Fibroblast of peridontal ligament (primary cell): ENCODE measurements around the gene ADH1B.
"Not testable (repeated sequence)": the region's sequence is repeated elsewhere in the genome, so short reads cannot be mapped to it uniquely, and the experiment has no call there.

Source experiments
- DNase-seq: peaks from one replicate; pipeline ENCODE4 v3.0.0-alpha.2; 2010; ENCODE audit errors: extremely low read depth

ADH1B gene

GRCh38 chr4:99321241-99322191, at the start of gene ADH1B:
Gene ADH1B (minus strand): TSS chr4:99321401. CDS start chr4:99321331, 70 bp downstream.
- peak; percentile 50 for DNase-seq

GRCh38 chr4:99367817-99368216, 46.6 kb upstream of the ADH1B start:
- not testable (repeated sequence) for DNase-seq

- no peak for DNase-seq
Measured at GRCh38 chr4:99366491-99366890, 45.3 kb upstream of the ADH1B start.

- no peak for DNase-seq
Measured at GRCh38 chr4:99362768-99363167, 41.6 kb upstream of the ADH1B start.

- DNase-seq: no peak
Measured at GRCh38 chr4:99361899-99362275, 40.7 kb upstream of the ADH1B start.

- DNase-seq: no peak
Measured at GRCh38 chr4:99361268-99361898, 40.2 kb upstream of the ADH1B start.

- no peak for DNase-seq
Measured at GRCh38 chr4:99359480-99360204, 38.4 kb upstream of the ADH1B start.

- DNase-seq: no peak
Measured at GRCh38 chr4:99357948-99358347, 36.7 kb upstream of the ADH1B start.

GRCh38 chr4:99356992-99357391, 35.8 kb upstream of the ADH1B start:
- DNase-seq: no peak

GRCh38 chr4:99356149-99356548, 34.9 kb upstream of the ADH1B start:
- DNase-seq: not testable (repeated sequence)

- peak; percentile 66 for DNase-seq
Measured at GRCh38 chr4:99352602-99353537, 31.7 kb upstream of the ADH1B start, which contains the start of gene ADH1C. Gene ADH1C (minus strand): TSS chr4:99352746. CDS start chr4:99352675, 71 bp downstream.

GRCh38 chr4:99351487-99351886, 30.3 kb upstream of the ADH1B start:
- DNase-seq: no peak

GRCh38 chr4:99349338-99349737, 28.1 kb upstream of the ADH1B start:
- DNase-seq: no peak

- not testable (repeated sequence) for DNase-seq
Measured at GRCh38 chr4:99342624-99343023, 21.4 kb upstream of the ADH1B start.

- DNase-seq: no peak
Measured at GRCh38 chr4:99341426-99341825, 20.2 kb upstream of the ADH1B start.

- no peak for DNase-seq
Measured at GRCh38 chr4:99339172-99339571, 18.0 kb upstream of the ADH1B start.

GRCh38 chr4:99336553-99336952, 15.4 kb upstream of the ADH1B start:
- no peak for DNase-seq

- no peak for DNase-seq
Measured at GRCh38 chr4:99334880-99335279, 13.7 kb upstream of the ADH1B start.

GRCh38 chr4:99330648-99331047, 9.4 kb upstream of the ADH1B start:
- no peak for DNase-seq

- no peak for DNase-seq
Measured at GRCh38 chr4:99329876-99330275, 8.7 kb upstream of the ADH1B start.

GRCh38 chr4:99324979-99325378, 3.8 kb upstream of the ADH1B start:
- DNase-seq: peak; percentile 99
